Mesothelial cell of epicardium (in vitro differentiated cells): Measurements from ENCODE around the gene NPHS1. TPM values are rescaled to one million over a fixed set of nuclear protein-coding genes. Genes with fewer than 3 reads are reported as not detected.
"Not testable (repeated sequence)": the region's sequence is repeated elsewhere in the genome, so short reads cannot be mapped to it uniquely, and the experiment has no call there.

Source experiments
- DNase-seq, 2 experiments: peaks; one replicate each; pipeline ENCODE4 v3.0.0; 2021; ENCODE audit warnings: low spot score in 2 of 2; ENCODE audit not compliant: unreplicated experiment in 2 of 2
- H3K27ac Mint-ChIP-seq: 2 replicates; pipeline ENCODE4 v1.8.0; 2021; ENCODE audit warnings: mixed read lengths
- H3K27me3 Mint-ChIP-seq: 2 replicates; pipeline ENCODE4 v1.8.0; 2021; ENCODE audit warnings: low read depth, mixed read lengths
- H3K36me3 Mint-ChIP-seq: 2 replicates; pipeline ENCODE4 v1.8.0; 2021; ENCODE audit warnings: mixed read lengths
- H3K4me1 Mint-ChIP-seq: 2 replicates; pipeline ENCODE4 v1.8.0; 2021; ENCODE audit warnings: mixed read lengths
- H3K4me3 Mint-ChIP-seq: 2 replicates; pipeline ENCODE4 v1.8.0; 2021; ENCODE audit warnings: mild to moderate bottlenecking, moderate library complexity, mixed read lengths
- H3K9me3 Mint-ChIP-seq: 2 replicates; pipeline ENCODE4 v1.8.0; 2021; ENCODE audit warnings: mixed read lengths
- total RNA-seq: library from RNA; stranded (reverse); gene quantifications from 3 replicates; pipeline ENCODE4 v1.2.1, GENCODE V29; 2021
- TF ChIP-seq, protein P1 (sequence below): fragments of 200-600 bp; sonication (generic); IDR thresholded peaks from one replicate; pipeline ENCODE4 v1.5.0; 2021; ENCODE audit warnings: antibody characterized with exemption; ENCODE audit not compliant: unreplicated experiment

Gene NPHS1
- total RNA-seq, 1 donor from 2014 or later: 0.72 TPM

DNA sequence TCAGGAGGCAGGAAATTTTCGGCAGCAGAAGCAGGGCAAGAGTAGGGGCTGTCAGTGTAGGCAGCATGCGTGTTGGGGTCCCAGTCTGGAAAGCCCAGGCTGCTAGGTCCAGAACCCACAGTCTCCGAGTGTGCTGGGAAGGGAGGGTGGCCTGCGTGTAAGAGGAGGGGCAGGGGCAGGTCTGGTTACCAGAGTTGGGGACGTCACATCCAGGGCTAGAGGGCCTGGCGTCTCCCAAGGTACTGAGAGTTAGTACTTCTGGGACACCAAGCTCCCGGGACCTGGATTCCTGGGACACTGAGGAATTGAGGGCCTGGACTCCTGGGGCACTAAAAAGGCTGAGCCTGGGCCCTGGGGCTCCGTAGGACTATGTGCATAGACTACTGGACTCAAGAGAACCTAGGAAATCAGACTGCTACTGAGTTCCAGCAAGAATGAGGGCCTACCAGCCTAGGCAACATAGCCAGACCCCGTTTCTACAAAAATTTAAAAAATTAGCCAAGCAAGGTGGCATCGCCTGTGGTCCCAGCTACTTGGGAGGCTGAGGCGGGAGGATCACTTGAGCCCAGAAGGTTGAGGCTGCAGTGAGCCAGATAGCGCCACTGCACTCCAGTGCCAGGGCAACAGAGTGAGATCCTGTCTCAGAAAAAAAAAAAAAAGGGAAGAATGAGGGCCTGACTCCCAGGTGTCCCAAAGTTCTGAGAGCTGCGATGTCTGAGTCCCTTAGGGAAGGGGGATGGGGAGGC is 45.6 kb upstream of the NPHS1 start:
- H3K4me3 Mint-ChIP-seq: peak overlapping the region; percentile 95
- H3K27ac Mint-ChIP-seq: no peak overlapping the region
- H3K9me3 Mint-ChIP-seq: no peaks in the 10 kb centered on the region
- no peak for DNase-seq
- H3K27me3 Mint-ChIP-seq: no peaks in the 10 kb centered on the region
- TF ChIP-seq, protein P1, sequence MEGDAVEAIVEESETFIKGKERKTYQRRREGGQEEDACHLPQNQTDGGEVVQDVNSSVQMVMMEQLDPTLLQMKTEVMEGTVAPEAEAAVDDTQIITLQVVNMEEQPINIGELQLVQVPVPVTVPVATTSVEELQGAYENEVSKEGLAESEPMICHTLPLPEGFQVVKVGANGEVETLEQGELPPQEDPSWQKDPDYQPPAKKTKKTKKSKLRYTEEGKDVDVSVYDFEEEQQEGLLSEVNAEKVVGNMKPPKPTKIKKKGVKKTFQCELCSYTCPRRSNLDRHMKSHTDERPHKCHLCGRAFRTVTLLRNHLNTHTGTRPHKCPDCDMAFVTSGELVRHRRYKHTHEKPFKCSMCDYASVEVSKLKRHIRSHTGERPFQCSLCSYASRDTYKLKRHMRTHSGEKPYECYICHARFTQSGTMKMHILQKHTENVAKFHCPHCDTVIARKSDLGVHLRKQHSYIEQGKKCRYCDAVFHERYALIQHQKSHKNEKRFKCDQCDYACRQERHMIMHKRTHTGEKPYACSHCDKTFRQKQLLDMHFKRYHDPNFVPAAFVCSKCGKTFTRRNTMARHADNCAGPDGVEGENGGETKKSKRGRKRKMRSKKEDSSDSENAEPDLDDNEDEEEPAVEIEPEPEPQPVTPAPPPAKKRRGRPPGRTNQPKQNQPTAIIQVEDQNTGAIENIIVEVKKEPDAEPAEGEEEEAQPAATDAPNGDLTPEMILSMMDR: no peak
- peaks cover 9% of the 10 kb centered on the region for H3K36me3 Mint-ChIP-seq
- peaks cover 17% of the 10 kb centered on the region for H3K4me1 Mint-ChIP-seq

- Mint-ChIP-seq H3K9me3 (no peaks in the 10 kb centered on the region), H3K36me3 (peaks cover 13% of the 10 kb centered on the region), H3K4me3 (no peak overlapping the region), H3K27me3 (no peaks in the 10 kb centered on the region), H3K27ac (no peak overlapping the region), H3K4me1 (peaks cover 9% of the 10 kb centered on the region)
- no peak for DNase-seq
- TF ChIP-seq, protein P1: no peak
These were observed 44.3 kb upstream of the NPHS1 start for GRCh38 chr19:35896643-35897040.

DNA sequence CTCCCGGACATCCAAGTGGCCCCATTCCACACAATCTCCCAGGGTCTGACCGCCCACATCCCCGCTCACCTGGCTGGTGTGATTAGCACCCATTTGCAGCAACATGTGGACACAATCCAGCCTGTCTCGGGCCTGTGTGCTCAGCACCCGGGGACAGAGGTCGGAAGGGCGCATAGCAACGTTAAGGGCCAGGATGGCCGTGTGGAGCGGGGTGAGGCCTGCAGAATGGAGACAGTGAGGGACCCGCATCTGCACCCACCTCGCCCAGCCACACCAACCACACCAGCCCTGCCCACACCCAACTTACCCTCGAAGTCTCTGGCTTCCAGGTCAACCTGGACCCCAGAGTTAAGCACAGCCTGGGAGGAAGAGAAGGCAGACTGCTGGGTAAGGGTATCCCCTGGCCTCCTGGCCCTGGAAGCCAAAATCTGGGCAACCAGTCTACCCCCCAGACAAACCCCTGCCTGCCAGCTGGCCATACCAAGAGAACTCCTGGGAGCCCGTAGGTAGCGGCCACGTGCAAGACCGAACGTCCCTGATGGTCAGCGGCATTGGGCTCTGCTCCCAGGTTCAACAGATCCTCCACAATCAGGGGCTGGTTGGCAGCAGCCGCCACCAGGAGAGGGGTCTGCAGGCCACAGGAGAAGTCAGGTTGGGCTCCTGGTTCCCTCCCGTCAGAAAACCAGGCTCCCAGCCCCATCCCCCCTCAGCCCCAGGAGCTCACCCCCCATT is 43.8 kb upstream of the NPHS1 start:
- H3K4me1 Mint-ChIP-seq: peaks cover 6% of the 10 kb centered on the region
- TF ChIP-seq, protein P1: no peak
- H3K9me3 Mint-ChIP-seq: no peaks in the 10 kb centered on the region
- no peak overlapping the region for H3K4me3 Mint-ChIP-seq
- no peak overlapping the region for H3K27ac Mint-ChIP-seq
- H3K27me3 Mint-ChIP-seq: no peaks in the 10 kb centered on the region
- H3K36me3 Mint-ChIP-seq: peaks cover 14% of the 10 kb centered on the region
- DNase-seq: no peak

DNA sequence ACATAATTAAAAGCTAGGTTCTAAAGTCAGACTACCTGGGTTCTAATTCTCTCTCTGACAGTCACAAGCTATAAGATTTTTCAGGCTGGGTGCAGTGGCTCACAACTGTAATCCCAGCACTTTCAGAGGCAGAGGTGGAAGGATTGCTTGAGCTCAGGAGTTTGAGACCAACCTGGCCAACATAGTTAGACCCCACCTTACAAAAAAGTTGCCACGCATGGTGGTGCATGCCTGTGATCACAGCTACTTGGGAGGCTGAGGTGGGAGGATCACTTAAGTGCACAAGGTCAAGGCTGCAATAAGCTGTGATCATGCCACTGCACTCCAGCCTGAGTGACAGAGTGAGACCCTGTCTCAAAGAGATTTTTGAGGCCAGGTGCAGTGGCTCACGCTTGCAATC is 42.0 kb upstream of the NPHS1 start:
- TF ChIP-seq, protein P1: no peak
- Mint-ChIP-seq H3K4me3 (no peak overlapping the region), H3K4me1 (peaks cover 5% of the 10 kb centered on the region), H3K27ac (no peak overlapping the region), H3K27me3 (no peaks in the 10 kb centered on the region), H3K36me3 (peaks cover 25% of the 10 kb centered on the region), H3K9me3 (no peaks in the 10 kb centered on the region)
- no peak for DNase-seq

- not testable (repeated sequence) for H3K27ac Mint-ChIP-seq, DNase-seq, H3K4me1 Mint-ChIP-seq, H3K9me3 Mint-ChIP-seq, H3K27me3 Mint-ChIP-seq, H3K4me3 Mint-ChIP-seq
- peaks cover 39% of the 10 kb centered on the region for H3K36me3 Mint-ChIP-seq
These were observed 39.5 kb upstream of the NPHS1 start for GRCh38 chr19:35891819-35892218.

DNA sequence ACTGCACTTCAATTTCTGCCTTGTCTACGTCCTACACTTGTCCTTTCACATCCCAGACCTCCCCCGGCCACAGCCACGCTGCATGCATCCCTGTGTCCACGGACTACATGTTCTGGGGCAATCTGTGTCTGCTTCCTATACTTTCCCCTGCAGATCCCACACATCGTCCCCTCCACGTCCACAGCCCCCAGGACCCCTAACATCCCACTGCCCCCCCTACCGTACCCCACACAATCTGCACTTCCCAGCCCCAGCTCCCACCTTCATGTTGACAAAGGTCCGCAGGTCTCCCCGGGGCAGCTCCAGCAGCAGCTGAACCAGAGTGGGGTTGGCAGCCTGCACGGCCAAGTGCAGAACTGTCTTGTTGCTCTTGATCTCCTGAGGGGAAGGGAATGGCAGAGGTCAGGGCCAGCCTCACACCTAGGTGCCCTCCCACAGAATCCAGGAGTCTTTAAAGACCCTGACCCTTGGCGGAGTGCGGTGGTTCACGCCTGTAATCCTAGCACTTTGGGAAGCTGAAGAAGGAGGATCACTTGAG is 37.9 kb upstream of the NPHS1 start:
- DNase-seq: no peak
- H3K27me3 Mint-ChIP-seq: no peaks in the 10 kb centered on the region
- no peaks in the 10 kb centered on the region for H3K4me1 Mint-ChIP-seq
- TF ChIP-seq, protein P1: no peak
- H3K27ac Mint-ChIP-seq: no peak overlapping the region
- peaks cover 41% of the 10 kb centered on the region for H3K36me3 Mint-ChIP-seq
- no peak overlapping the region for H3K4me3 Mint-ChIP-seq
- H3K9me3 Mint-ChIP-seq: no peaks in the 10 kb centered on the region
